ENCODE data around the gene PLAC1. TPM values are rescaled to one million over a fixed set of nuclear protein-coding genes. Genes with fewer than 3 reads are reported as not detected.

PLAC1 gene
- total RNA-seq, 2 donors from 2014 or later: not detected

GRCh38 chrX:134685668-134686067, 27.4 kb upstream of the PLAC1 start:
- Histone ChIP-seq H3K4me3 (no peak overlapping the region), H3K4me1 (ENCODE audit: control insufficient read depth in 1 of 2, low read depth in 2 of 2) (no peaks in the 10 kb centered on the region), H3K9me3 (no peaks in the 10 kb centered on the region), H3K27ac (no peak overlapping the region), H3K36me3 (no peaks in the 10 kb centered on the region), H3K27me3 (replicated peaks; ENCODE audit: insufficient read depth) (no peaks in the 10 kb centered on the region)
- DNase-seq (ENCODE audit: low spot score): no peak
- no peak for TF ChIP-seq CTCF (IDR thresholded peaks at IDR 0.05)
- no peak for ATAC-seq (ENCODE audit: insufficient number of reproducible peaks, low FRiP score, low read depth)

GRCh38 chrX:134684956-134685355, 26.7 kb upstream of the PLAC1 start:
- H3K36me3 ChIP-seq: no peaks in the 10 kb centered on the region
- no peaks in the 10 kb centered on the region for H3K9me3 ChIP-seq
- DNase-seq (ENCODE audit: low spot score) (no peak), ATAC-seq (ENCODE audit: insufficient number of reproducible peaks, low FRiP score, low read depth) (no peak)
- no peaks in the 10 kb centered on the region for H3K4me1 ChIP-seq (ENCODE audit: control insufficient read depth in 1 of 2, low read depth in 2 of 2)
- H3K4me3 ChIP-seq: no peak overlapping the region
- no peaks in the 10 kb centered on the region for H3K27me3 ChIP-seq (replicated peaks; ENCODE audit: insufficient read depth)
- no peak overlapping the region for H3K27ac ChIP-seq
- no peak for TF ChIP-seq CTCF (IDR thresholded peaks at IDR 0.05)

GRCh38 chrX:134683351-134684005, 25.2 kb upstream of the PLAC1 start:
- DNase-seq (ENCODE audit: low spot score): no peak
- no peaks in the 10 kb centered on the region for H3K36me3 ChIP-seq
- no peak for ATAC-seq (ENCODE audit: insufficient number of reproducible peaks, low FRiP score, low read depth)
- no peaks in the 10 kb centered on the region for H3K4me1 ChIP-seq (ENCODE audit: control insufficient read depth in 1 of 2, low read depth in 2 of 2)
- H3K4me3 ChIP-seq: no peak overlapping the region
- H3K27me3 ChIP-seq (replicated peaks; ENCODE audit: insufficient read depth): no peaks in the 10 kb centered on the region
- H3K9me3 ChIP-seq: no peaks in the 10 kb centered on the region
- H3K27ac ChIP-seq: no peak overlapping the region
- no peak for TF ChIP-seq CTCF (IDR thresholded peaks at IDR 0.05)

GRCh38 chrX:134682081-134682480, 23.8 kb upstream of the PLAC1 start:
- Histone ChIP-seq H3K36me3 (no peaks in the 10 kb centered on the region), H3K4me1 (ENCODE audit: control insufficient read depth in 1 of 2, low read depth in 2 of 2) (no peaks in the 10 kb centered on the region), H3K4me3 (no peak overlapping the region), H3K27me3 (replicated peaks; ENCODE audit: insufficient read depth) (no peaks in the 10 kb centered on the region), H3K9me3 (no peaks in the 10 kb centered on the region), H3K27ac (peak overlapping the region in 1 of 2 donors; percentile 17)
- ATAC-seq (ENCODE audit: insufficient number of reproducible peaks, low FRiP score, low read depth) (no peak), DNase-seq (ENCODE audit: low spot score) (no peak)
- no peak for TF ChIP-seq CTCF (IDR thresholded peaks at IDR 0.05)

GRCh38 chrX:134679644-134680043, 21.4 kb upstream of the PLAC1 start:
- Histone ChIP-seq H3K27ac (no peak overlapping the region), H3K4me1 (ENCODE audit: control insufficient read depth in 1 of 2, low read depth in 2 of 2) (no peaks in the 10 kb centered on the region), H3K4me3 (no peak overlapping the region), H3K36me3 (no peaks in the 10 kb centered on the region), H3K27me3 (replicated peaks; ENCODE audit: insufficient read depth) (no peaks in the 10 kb centered on the region), H3K9me3 (no peaks in the 10 kb centered on the region)
- no peak for ATAC-seq (ENCODE audit: insufficient number of reproducible peaks, low FRiP score, low read depth)
- DNase-seq (ENCODE audit: low spot score): no peak
- TF ChIP-seq CTCF (IDR thresholded peaks at IDR 0.05): no peak
